H1 (cell line): ENCODE data around the gene CTDP1. TPM values are rescaled to one million over a fixed set of nuclear protein-coding genes. Genes with fewer than 3 reads are reported as not detected.

Source experiments
- CBX8 ChIP-seq: fragments of 300-800, 300-1000 bp; sonication (generic); IDR thresholded peaks from 2 replicates; pipeline ENCODE4 v1.7.1; 2016; ENCODE audit warnings: low read depth, low read length, borderline replicate concordance
- HDAC6 ChIP-seq: IDR thresholded peaks from one replicate; pipeline ENCODE4 v1.7.1; 2012; ENCODE audit warnings: low read depth, mild to moderate bottlenecking, inconsistent platforms, low read length, moderate library complexity
- polyA plus RNA-seq, 7 experiments: library from polyadenylated mRNA; depleted of rRNA in 3 of 7; stranded (reverse) in 5 of 7; unstranded in 2 of 7; fragments of >200 nt in 5 of 7; fragments of 200-250 nt in 2 of 7; gene quantifications; 1 replicate in 5 of 7; 2 replicates in 1 of 7; 4 replicates in 1 of 7; pipeline versions ENCODE4 v1.2.1 to v1.2.3, GENCODE V29; 2011 to 2013; ENCODE audit warnings: missing spikeins in 2 of 7, mixed read lengths in 2 of 7
- total RNA-seq: library from RNA; stranded (reverse); fragmentation: NEBNext Ultra II Directional; extraction: Animal tissue kit (Norgen Biotek cat#: 25700); gene quantifications from 2 replicates; pipeline ENCODE4 v1.2.1, GENCODE V29; 2021

The CTDP1 gene
- total and polyA plus RNA-seq, 2 of the 8 experiments (the other 6 are each of a cell fraction or from before 2014, with no cell fraction given) = 16.6 to 37.0 TPM

DNA sequence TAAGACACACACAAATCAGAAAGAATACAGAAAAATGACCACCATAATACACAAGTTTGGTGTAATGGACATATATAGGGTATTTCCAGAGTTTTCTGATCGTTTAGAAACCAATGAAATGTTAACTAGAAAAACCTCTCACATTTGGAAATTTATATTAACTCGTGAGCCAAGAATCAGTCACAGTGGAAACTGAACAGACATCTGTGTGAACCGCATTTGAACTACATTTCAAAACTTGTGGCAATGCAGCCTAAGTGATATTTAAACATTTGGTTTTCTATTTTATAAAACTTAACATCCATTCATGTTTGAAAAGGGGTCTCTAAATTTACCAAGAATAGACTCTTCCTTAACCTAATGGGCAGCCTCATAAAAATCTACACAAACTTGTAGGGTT is 89.1 kb downstream of the CTDP1 start (continued):
- no peak for TF ChIP-seq CBX8
- no peak for TF ChIP-seq HDAC6
